Activated CD8-positive, alpha-beta memory T cell treated with anti-CD3 and anti-CD28 coated beads, Interleukin-2, amount 10 ng/mL, durations not matched to agents 7 days and 5 days (primary cell): ENCODE results near the gene MASP2. TPM values are rescaled to one million over a fixed set of nuclear protein-coding genes. Genes with fewer than 3 reads are reported as not detected.
"Not testable (repeated sequence)": the region's sequence is repeated elsewhere in the genome, so short reads cannot be mapped to it uniquely, and the experiment has no call there.

ENCODE experiments used
- ATAC-seq: fragments of 150-1000 bp; cut with Tn5 transposase; one replicate; pipeline ENCODE4 v1.10.0; 2021; ENCODE audit warnings: moderate library complexity
- CTCF ChIA-PET: fragments of 350-600 bp; sonication (Branson Sonifier 250); formaldehyde crosslinking; loops from one replicate; lab custom pipeline; 2021; ENCODE audit warnings: antibody characterized with exemption; lab: Charles Lee
- DNase-seq: peaks from one replicate; pipeline ENCODE4 v3.0.0-alpha.2; 2020
- H3K27ac Mint-ChIP-seq: one replicate; pipeline ENCODE4 v1.8.0; 2021; ENCODE audit warnings: mild to moderate bottlenecking, mixed read lengths
- H3K27me3 Mint-ChIP-seq: one replicate; pipeline ENCODE4 v1.8.0; 2021; ENCODE audit warnings: mixed read lengths
- H3K36me3 Mint-ChIP-seq: one replicate; pipeline ENCODE4 v1.8.0; 2021; ENCODE audit warnings: mild to moderate bottlenecking, mixed read lengths
- H3K4me1 Mint-ChIP-seq: one replicate; pipeline ENCODE4 v1.8.0; 2021; ENCODE audit warnings: mixed read lengths
- H3K4me3 Mint-ChIP-seq: one replicate; pipeline ENCODE4 v1.8.0; 2021; ENCODE audit warnings: mild to moderate bottlenecking, moderate library complexity, mixed read lengths
- H3K9me3 Mint-ChIP-seq: one replicate; pipeline ENCODE4 v1.8.0; 2022; ENCODE audit warnings: low read depth, mixed read lengths
- total RNA-seq, 2 experiments: library from RNA; stranded (reverse); gene quantifications; one replicate each; pipeline ENCODE4 v1.2.3, GENCODE V29; 2021

MASP2 gene
- total RNA-seq, 2 experiments from 2014 or later: not detected

DNA sequence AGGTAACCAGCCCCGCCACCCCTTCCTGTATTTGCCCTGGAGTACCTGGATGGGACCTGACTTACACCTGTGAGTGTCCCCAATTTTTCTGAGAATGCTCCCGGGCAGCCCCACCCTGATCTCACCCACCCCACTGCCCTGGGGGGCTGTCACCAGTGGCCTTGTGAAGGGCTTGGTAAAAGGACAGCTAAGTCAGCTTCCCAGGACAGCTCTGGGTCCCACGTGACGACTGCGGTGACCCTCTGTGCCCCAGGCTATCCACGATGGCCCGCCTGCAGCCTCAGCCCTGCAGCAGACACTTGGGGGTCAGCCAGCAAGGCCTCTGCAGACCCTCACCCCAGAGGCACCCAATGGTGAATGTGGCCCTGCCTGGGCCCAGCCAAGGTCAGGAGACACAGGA lies 7.1 kb upstream of the MASP2 start:
- no peak overlapping the region for H3K4me3 Mint-ChIP-seq
- ATAC-seq (no peak), DNase-seq (no peak)
- CTCF ChIA-PET: interaction anchor here (0.6 kb wide), 1 partner anchor 16 kb away, joined by 3 read pairs; no protein-coding TSS in a partner anchor
- H3K9me3 Mint-ChIP-seq: no peaks in the 10 kb centered on the region
- H3K27me3 Mint-ChIP-seq: no peaks in the 10 kb centered on the region
- H3K36me3 Mint-ChIP-seq: peaks cover 9% of the 10 kb centered on the region
- no peak overlapping the region for H3K27ac Mint-ChIP-seq
- peaks cover 32% of the 10 kb centered on the region for H3K4me1 Mint-ChIP-seq

GRCh38 chr1:11053758-11054137 lies 6.7 kb upstream of the MASP2 start:
- DNase-seq: peak; percentile 49
- CTCF ChIA-PET: interaction anchor here (0.6 to 1.0 kb wide), 2 partner anchors 16 to 185 kb away, joined by 3 read pairs; no protein-coding TSS in a partner anchor
- Mint-ChIP-seq H3K36me3 (peaks cover 9% of the 10 kb centered on the region), H3K4me3 (no peak overlapping the region), H3K27ac (no peak overlapping the region), H3K9me3 (no peaks in the 10 kb centered on the region), H3K27me3 (no peaks in the 10 kb centered on the region), H3K4me1 (peaks cover 28% of the 10 kb centered on the region)
- no peak for ATAC-seq

DNA sequence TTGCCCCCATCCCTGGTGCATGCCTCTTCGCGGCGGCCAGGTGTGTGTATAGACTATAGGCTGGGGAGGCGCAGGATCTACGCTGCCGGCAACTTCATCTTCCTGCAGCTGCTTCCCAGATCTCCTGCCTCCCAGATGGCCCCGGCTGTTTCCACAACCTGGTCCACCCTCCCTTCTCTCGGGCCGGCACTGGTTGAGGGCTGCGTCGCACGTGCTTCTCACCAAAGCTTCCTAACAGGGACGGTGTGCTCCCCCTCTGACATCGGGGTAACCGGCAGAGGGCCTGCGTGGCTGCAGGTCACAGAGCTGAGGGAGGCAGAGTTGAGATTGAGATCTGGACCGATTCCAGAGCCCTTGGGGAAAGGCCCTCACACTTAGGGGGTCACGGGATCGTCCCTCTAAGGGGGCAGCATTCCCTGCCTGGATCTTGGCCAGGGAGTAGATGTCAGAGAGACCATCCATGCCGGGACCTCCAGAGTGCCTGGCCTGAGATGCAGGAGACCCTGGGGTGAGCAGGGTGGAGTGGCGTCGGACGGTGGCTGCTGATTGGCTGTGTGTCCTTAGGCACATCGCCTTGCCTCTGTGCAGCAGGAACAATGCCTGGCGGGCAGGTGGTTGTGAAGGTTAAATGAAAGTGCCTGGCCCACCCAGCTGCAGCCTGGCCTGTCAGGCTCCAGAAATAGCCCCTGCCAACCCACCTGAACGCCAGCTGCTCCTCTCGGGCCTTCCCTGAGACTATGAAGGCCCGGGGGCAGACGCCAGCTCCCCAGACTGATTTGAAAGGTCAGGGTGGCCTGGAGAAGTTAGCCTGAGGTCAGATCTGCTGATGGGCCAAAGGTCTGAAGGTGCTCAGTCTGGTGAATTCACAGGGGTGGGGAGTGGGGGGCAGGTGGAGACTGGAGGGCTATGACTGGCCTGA lies 6.1 kb upstream of the MASP2 start:
- H3K27ac Mint-ChIP-seq: no peak overlapping the region
- no peak for DNase-seq
- no peak for ATAC-seq
- peaks cover 6% of the 10 kb centered on the region for H3K36me3 Mint-ChIP-seq
- H3K4me3 Mint-ChIP-seq: no peak overlapping the region
- CTCF ChIA-PET: interaction anchor here (0.6 to 6.2 kb wide), 3 partner anchors 15 to 185 kb away, joined by 3 to 48 read pairs (median 3); no protein-coding TSS in a partner anchor
- H3K27me3 Mint-ChIP-seq: no peaks in the 10 kb centered on the region
- no peaks in the 10 kb centered on the region for H3K9me3 Mint-ChIP-seq
- H3K4me1 Mint-ChIP-seq: peaks cover 22% of the 10 kb centered on the region

DNA sequence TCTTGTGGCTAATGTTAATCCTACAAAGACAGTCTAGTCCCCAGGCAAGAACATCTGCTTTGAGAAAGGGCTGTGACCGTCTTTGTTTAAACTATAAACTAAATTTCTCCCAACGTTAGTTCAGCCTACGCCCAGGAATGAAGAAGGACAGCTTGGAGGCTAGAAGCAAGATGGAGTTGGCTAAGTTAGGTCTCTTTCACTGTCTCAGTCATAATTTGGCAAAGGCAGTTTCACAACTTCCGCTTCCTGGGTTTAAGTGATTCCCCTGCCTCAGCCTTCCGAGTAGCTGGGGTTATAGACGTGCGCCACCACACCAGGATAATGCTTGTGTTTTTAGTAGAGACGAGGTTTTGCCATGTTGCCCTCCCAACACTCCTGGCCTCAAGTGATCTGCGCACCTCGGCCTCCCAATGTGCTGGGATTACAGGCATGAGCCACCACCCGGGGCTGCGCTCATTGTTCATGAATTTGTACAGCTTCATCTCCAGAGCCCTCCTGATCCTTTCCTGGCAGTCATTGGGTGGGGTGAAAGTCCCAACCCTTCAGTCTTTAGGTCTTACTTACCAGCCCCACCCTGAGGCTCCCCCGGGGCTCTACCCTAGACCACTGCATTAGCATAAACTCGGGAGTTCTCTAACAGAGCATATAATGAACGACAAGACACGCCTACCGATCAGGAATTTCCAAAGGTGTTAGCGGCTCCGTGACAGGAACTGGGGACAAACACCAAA lies 4.9 kb upstream of the MASP2 start:
- DNase-seq (no peak), ATAC-seq (no peak)
- Mint-ChIP-seq H3K27me3 (no peaks in the 10 kb centered on the region), H3K4me3 (no peak overlapping the region), H3K27ac (peak overlapping the region; percentile 60), H3K9me3 (no peaks in the 10 kb centered on the region), H3K36me3 (peaks cover 6% of the 10 kb centered on the region), H3K4me1 (peaks cover 14% of the 10 kb centered on the region)
- CTCF ChIA-PET: interaction anchor here (0.9 to 6.2 kb wide), 5 partner anchors 8 to 594 kb away, joined by 3 to 48 read pairs (median 3); partner anchors contain the start of gene SRM

GRCh38 chr1:11051121-11051520 lies 4.1 kb upstream of the MASP2 start:
- H3K27me3 Mint-ChIP-seq, DNase-seq, H3K9me3 Mint-ChIP-seq, H3K36me3 Mint-ChIP-seq, H3K4me3 Mint-ChIP-seq, H3K27ac Mint-ChIP-seq, ATAC-seq: not testable (repeated sequence)
- CTCF ChIA-PET: interaction anchor here (0.9 to 6.2 kb wide), 4 partner anchors 9 to 19 kb away, joined by 3 to 48 read pairs (median 3); partner anchors contain the start of gene SRM
- peaks cover 14% of the 10 kb centered on the region for H3K4me1 Mint-ChIP-seq

GRCh38 chr1:11046270-11046566 lies 821 bp downstream of the MASP2 start:
- DNase-seq (no peak), ATAC-seq (no peak)
- H3K27me3 Mint-ChIP-seq: no peaks in the 10 kb centered on the region
- H3K36me3 Mint-ChIP-seq: no peaks in the 10 kb centered on the region
- H3K9me3 Mint-ChIP-seq: no peaks in the 10 kb centered on the region
- H3K4me3 Mint-ChIP-seq: no peak overlapping the region
- CTCF ChIA-PET: interaction anchor here (2.0 kb wide), 1 partner anchor 9 kb away, joined by 7 read pairs; no protein-coding TSS in a partner anchor
- no peak overlapping the region for H3K27ac Mint-ChIP-seq
- H3K4me1 Mint-ChIP-seq: peaks cover under 1% of the 10 kb centered on the region

DNA sequence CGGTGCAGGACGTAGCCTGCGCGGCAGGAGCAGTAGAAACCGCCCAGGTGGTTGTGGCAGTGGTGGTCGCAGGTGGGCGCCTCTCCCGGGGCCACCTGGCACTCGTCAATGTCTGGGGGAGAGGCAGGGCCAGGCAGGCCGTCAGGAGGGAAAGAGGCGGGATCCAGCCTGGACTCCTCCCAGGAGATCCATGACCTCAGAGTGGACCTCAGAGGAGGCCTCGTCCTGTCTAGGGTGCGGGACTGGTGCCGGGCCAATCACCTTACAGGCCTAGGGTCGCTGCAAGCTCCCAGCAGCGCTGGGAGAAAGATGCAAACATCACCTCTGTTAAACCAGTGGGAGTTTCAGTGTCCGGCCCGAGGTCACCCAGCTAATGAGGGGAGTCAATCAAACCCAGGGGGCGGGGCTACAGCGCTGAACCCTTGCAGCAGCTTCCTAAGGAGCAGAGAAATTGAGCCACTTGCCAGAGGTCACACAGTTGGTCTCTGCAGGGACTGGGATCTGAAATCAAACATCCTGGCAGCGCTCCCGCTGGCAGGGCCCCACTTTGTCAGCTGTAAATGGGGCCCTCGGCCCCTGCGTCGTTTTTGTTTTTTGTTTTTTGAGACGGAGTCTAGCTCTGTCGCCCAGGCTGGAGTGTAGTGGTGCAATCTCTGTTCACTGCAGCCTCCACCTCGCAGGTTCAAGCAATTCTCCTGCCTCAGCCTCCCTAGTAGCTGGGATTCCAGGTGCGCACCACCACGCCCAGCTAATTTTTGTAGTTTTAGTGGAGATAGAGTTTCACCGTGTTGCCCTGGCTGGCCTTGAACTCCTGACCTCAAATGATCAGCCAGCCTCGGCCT lies 1.4 kb downstream of the MASP2 start:
- Mint-ChIP-seq H3K4me1 (no peaks in the 10 kb centered on the region), H3K27ac (no peak overlapping the region), H3K9me3 (no peaks in the 10 kb centered on the region), H3K27me3 (no peaks in the 10 kb centered on the region), H3K36me3 (no peaks in the 10 kb centered on the region), H3K4me3 (no peak overlapping the region)
- DNase-seq: no peak
- CTCF ChIA-PET: interaction anchor here (2.0 kb wide), 1 partner anchor 8 kb away, joined by 7 read pairs; no protein-coding TSS in a partner anchor
- no peak for ATAC-seq

GRCh38 chr1:11044849-11045427 lies 2.1 kb downstream of the MASP2 start:
- DNase-seq: no peak
- H3K4me3 Mint-ChIP-seq: no peak overlapping the region
- H3K9me3 Mint-ChIP-seq: no peaks in the 10 kb centered on the region
- CTCF ChIA-PET: interaction anchor here (2.0 kb wide), 1 partner anchor 8 kb away, joined by 7 read pairs; no protein-coding TSS in a partner anchor
- no peak overlapping the region for H3K27ac Mint-ChIP-seq
- no peaks in the 10 kb centered on the region for H3K4me1 Mint-ChIP-seq
- no peaks in the 10 kb centered on the region for H3K36me3 Mint-ChIP-seq
- ATAC-seq: no peak
- no peaks in the 10 kb centered on the region for H3K27me3 Mint-ChIP-seq

DNA sequence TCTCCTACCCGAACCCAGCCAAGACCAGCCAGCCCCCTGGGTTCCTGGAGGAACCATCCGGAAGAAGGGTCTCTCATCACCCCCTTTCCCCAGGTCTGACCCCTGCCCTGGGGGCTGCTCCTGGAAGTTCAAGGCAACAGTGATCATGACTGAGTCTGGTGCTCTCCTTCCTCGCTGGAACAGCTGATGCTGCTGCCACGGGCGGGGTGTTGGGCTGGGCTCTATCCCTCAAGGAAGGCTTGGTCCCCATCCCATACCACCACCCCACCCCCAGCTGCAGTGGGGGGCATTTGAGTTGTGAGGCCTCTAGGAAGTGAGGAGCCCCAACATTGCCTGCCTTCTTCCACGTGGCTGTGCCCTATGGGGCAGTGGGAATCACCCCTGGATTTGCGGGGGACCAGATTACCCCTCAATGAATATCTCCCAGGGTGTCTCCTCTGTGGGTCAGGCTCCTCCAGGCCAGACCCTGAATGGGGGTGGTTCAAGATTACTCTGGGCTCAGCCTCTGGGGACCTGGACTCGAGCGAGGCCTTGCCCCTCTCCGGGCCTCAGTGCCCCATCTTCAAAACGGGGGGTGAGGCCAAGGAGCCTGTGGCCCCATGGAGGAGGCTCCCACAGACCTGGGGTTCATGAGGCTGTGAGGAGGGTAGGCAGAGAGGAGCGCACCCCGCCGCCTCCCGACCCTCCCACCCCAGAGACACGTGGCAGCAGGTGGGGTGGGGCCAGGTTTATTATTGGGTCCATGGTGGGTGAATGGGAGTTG lies 2.8 kb downstream of the MASP2 start:
- CTCF ChIA-PET: no interaction called here
- Mint-ChIP-seq H3K36me3 (no peaks in the 10 kb centered on the region), H3K27ac (no peak overlapping the region), H3K4me1 (no peaks in the 10 kb centered on the region), H3K27me3 (no peaks in the 10 kb centered on the region), H3K4me3 (no peak overlapping the region), H3K9me3 (no peaks in the 10 kb centered on the region)
- ATAC-seq: no peak
- no peak for DNase-seq

- no peak overlapping the region for H3K27ac Mint-ChIP-seq
- no peak for DNase-seq
- ATAC-seq: no peak
These were observed 3.8 kb downstream of the MASP2 start for GRCh38 chr1:11042995-11043874.

DNA sequence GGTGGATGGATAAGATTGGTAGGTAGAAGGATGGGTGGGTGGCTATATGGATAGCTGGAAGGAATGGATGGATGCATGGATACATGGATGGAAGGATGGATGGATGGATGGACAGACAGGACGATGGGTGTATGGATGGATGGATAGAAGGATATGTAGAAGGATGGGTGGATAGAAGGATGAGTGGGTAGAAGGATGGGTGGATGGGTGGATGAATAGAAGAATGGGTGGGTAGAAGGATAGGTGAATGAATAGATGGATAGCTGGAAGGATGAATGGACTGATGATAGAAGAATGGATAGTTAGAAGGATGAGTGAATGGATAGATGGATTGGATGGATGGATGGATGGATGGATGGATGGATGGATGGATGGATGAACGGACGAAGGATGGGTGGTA lies 5.0 kb downstream of the MASP2 start:
- CTCF ChIA-PET: interaction anchor here (1.2 kb wide), 1 partner anchor 603 kb away, joined by 3 read pairs; no protein-coding TSS in a partner anchor
- DNase-seq (no peak), ATAC-seq (no peak)
- Mint-ChIP-seq H3K36me3 (no peaks in the 10 kb centered on the region), H3K4me1 (peaks cover 9% of the 10 kb centered on the region), H3K4me3 (no peak overlapping the region), H3K9me3 (no peaks in the 10 kb centered on the region), H3K27ac (no peak overlapping the region), H3K27me3 (peaks cover 5% of the 10 kb centered on the region)

More at GRCh38 chr1:11042995-11043874, 3.8 kb downstream of the MASP2 start:
- CTCF ChIA-PET: interaction anchor here (1.2 kb wide), 1 partner anchor 602 kb away, joined by 3 read pairs; no protein-coding TSS in a partner anchor
- H3K27me3 Mint-ChIP-seq: no peaks in the 10 kb centered on the region
- no peaks in the 10 kb centered on the region for H3K4me1 Mint-ChIP-seq
- H3K36me3 Mint-ChIP-seq: no peaks in the 10 kb centered on the region
- no peak overlapping the region for H3K4me3 Mint-ChIP-seq
- H3K9me3 Mint-ChIP-seq: no peaks in the 10 kb centered on the region
